Dermis blood vessel endothelial cell (primary cell): ENCODE measurements around the gene CCNB1IP1. TPM values are rescaled to one million over a fixed set of nuclear protein-coding genes. Genes with fewer than 3 reads are reported as not detected.
A peak's percentile ranks its signal among the peaks of the same experiment; 100 is the strongest.
"Not testable (repeated sequence)": the region's sequence is repeated elsewhere in the genome, so short reads cannot be mapped to it uniquely, and the experiment has no call there.

Source experiments
- DNase-seq: peaks from one replicate; pipeline ENCODE4 v3.0.0; 2010
- total RNA-seq: library from RNA; depleted of rRNA; stranded (reverse); fragments of >200 nt; gene quantifications from 2 replicates; pipeline ENCODE4 v1.2.3, GENCODE V29; 2014

Gene CCNB1IP1, protein sequence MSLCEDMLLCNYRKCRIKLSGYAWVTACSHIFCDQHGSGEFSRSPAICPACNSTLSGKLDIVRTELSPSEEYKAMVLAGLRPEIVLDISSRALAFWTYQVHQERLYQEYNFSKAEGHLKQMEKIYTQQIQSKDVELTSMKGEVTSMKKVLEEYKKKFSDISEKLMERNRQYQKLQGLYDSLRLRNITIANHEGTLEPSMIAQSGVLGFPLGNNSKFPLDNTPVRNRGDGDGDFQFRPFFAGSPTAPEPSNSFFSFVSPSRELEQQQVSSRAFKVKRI
- total RNA-seq, result 30.8 and 33.0 TPM in 2 replicates

GRCh38 chr14:20332788-20333493 lies at the start of gene CCNB1IP1:
TSS of gene CCNB1IP1 (minus strand) at chr14:20333279. CDS start at chr14:20316523, 16,756 bp downstream.
- peak; percentile 84 for DNase-seq

- no peak for DNase-seq
Observed at GRCh38 chr14:20382526-20382925, 49.4 kb upstream of the CCNB1IP1 start.

DNA sequence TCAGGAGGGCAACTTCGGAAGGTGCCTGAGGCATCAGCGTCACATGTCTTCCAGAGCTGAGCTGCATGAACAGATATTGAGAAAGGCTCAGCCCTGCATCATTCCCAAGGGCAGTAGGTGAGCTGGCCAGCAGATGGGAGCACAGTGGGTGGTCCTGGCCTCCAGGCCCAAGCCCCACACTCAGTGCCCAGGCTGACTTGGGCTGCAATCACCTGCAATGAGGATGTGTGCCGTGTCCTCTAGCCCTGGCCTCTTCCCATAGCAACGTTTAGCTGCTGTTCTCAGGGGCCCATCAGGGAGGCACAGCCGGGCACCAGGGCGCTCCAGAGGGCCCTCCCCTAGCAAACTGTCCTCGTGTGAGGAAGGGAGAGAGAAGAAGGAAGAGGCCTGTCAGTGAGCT lies 48.3 kb upstream of the CCNB1IP1 start:
- no peak for DNase-seq

DNA sequence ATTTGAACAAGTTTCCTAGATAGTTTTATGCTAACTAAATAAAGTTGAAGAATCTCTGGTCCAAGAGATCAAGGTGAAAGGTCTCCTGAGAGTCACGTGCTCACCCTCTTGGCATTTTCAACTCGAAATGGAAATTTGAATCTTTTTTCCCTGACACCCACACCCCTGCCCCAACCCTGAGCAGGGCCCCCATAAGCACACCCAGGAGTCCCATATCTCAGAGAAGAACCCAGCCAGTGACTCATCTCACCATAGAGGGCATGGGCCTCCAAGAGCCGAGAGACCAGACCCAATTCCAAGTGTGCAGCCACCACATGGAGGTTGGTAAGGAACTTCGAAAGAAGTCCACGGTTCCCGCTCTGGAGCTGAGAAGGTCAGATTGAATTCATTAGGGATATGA lies 47.6 kb upstream of the CCNB1IP1 start:
- DNase-seq, result no peak

DNA sequence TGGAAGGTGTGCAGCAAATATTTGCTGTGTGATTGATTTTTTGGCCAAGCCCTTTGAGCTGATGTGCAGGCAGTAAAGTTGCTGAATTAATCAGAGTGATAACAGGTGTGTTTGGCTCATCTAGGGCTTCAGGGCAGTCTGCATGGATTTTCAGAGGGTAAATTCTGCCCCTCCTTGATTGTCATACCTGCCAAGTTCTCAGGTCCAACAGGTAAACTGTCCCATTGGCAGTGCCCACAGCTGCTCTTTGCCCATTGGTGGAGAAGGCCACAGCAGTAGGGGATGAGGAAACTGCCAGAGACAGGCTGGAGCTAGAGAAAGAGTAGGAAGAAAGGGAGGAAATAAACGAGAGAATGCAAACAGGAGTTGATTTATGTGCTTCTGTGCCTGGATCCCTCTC lies 46.7 kb upstream of the CCNB1IP1 start:
- no peak for DNase-seq

DNA sequence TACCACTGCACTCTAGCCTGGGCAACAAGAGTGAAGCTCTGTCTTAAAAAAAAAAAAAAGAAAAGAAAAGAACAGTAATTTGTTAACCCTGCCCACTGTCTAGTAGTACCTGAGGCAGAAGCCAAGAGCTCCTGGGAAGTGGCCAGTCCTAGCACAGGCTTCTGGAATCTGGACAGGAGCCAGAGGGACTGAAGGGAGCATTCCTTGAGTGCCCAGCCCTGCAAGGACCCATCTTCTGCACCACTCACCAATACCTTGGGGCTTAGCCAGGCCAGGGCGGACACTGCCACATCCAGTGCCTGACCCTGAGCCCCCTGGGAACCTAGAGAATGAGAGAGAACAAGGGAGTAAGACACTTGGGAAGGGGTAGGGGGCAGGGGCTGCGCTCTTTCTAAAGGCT lies 44.1 kb upstream of the CCNB1IP1 start:
- DNase-seq, result no peak

- DNase-seq, result no peak
Observed at GRCh38 chr14:20376071-20376588, 43.1 kb upstream of the CCNB1IP1 start.

- no peak for DNase-seq
Observed at GRCh38 chr14:20375471-20375870, 42.4 kb upstream of the CCNB1IP1 start.

DNA sequence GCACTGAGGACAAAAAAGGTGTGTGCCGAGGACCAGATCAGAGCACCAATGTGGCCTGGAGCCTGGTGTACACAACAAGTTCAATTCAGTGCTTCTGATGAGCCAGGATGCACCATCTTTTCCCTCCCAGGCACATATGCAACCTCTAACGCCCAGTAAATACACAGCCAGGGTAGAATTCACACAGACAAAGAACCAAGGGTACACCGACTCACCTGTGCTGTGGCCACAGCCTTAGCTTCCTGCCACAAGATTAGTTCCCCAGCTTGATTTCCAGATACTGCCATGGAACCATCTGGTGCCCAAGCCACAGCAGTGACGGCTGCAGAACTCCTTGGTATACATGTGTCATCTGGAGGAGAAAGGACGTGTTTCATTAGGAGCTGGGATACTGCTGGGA lies 39.7 kb upstream of the CCNB1IP1 start:
- DNase-seq, result no peak

GRCh38 chr14:20365928-20366327 lies 32.8 kb upstream of the CCNB1IP1 start:
- DNase-seq, result no peak

DNA sequence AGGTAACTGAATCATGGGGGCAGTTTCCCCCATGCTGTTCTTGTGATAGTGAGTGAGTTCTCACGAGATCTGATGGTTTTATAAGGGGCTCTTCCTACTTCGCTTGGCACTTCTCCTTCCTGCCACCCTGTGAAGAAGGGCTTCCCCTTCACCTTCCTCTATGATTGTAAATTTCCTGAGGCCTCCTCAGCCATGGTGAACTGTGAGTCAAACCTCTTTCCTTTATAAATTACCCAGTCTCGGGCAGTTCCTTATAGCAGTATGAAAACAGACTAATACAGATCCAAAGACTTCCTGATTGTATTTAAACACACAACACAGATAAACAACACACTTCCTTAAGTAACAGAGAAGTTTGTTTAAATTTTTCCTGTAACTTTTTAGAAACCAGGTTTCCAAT lies 25.4 kb upstream of the CCNB1IP1 start:
- peak; percentile 44 for DNase-seq

- DNase-seq, result no peak
Observed at GRCh38 chr14:20356422-20356821, 23.3 kb upstream of the CCNB1IP1 start.

DNA sequence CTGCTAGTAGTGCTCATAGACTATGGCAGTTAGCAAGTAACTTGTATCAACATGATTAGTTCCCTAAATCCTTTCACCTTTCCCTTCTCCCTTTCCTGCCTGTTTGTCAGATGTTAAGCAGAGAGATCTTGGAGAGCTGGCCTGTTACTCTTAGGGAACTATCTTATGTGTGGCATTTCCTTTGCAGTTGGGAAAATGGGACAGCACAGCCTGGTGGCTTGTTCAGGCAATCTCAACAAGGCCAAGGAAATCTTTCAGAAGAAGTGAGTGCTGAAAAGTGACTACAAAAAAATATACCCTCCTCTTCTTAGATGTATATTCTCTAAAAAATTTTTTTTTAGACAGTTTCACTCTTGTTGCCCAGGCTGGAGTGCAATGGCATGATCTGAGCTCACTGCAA lies 17.8 kb upstream of the CCNB1IP1 start:
- peak; percentile 37 for DNase-seq

DNA sequence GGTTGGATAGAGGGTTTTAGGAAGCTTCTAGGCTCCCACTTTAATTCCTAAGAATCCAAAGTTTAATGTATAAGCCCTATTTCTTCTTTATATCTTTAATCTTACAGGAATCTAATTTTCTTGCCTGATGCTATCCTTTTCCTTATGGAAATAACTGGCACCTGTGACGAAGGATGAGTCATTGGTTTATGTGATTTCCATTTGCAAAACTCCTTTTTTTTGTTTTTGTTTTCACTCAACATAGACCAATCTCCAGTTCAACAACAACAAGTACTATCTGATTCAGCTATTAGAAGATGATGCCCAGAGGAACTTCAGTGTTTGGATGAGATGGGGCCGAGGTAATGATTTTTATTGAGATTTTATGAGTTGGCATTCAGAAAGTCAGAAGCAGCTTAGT lies 17.2 kb upstream of the CCNB1IP1 start:
- peak; percentile 44 for DNase-seq

- DNase-seq, result no peak
Observed at GRCh38 chr14:20347747-20348146, 14.7 kb upstream of the CCNB1IP1 start.

DNA sequence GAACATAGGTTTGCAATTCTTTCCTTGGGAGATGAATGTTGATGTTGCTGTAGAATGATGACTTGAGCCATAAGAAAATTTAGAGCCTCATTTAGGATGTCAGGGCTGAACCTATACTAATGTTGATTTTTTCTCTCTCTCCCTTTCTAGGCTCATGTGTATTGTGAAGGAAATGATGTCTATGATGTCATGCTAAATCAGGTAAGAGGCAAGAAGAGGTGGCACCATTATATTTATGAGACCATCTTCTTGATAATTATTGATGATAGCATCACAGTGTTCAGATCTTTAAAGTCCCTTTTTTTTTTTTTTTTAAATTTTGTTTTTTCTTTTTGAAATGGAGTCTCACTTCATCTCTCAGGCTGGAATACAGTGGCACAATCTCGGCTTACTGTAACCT lies 13.6 kb upstream of the CCNB1IP1 start:
- DNase-seq, result no peak

DNA sequence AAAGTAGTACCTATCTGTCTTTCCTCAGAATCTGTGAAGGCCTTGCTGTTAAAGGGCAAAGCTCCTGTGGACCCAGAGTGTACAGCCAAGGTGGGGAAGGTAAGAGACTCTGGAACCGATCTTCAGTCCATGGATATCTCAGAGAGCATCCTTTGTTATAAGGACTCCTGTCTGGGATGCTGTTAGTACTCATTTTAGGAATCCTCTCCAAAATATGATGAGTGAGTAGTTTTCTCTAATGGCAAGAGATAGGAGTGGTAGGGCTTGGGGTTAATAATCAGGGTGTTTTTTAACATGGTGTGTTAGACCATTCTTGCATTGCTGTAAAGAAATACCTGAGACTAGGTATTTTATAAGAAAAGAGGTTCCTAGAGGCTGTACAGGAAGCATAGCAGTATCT lies 12.3 kb upstream of the CCNB1IP1 start:
- no peak for DNase-seq

DNA sequence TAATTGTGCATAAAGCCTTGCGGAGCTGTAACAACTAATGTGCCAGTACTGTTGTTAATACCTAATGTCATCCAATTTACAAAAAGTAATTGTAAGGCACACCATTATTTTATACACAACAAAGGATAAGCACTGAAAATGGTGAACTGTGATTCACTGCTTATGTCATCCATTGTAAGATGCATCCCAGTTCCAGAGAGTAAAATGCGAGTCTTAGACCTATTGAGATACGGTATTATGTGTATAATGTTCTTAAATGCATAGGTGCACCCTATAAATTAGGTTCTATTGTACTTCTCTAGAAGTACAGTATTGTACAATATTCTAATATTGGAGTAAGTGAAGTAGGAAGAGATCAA lies 10.8 kb upstream of the CCNB1IP1 start:
- peak; percentile 58 for DNase-seq

GRCh38 chr14:20343092-20343861 lies 10.2 kb upstream of the CCNB1IP1 start, which contains the start of gene PARP2:
TSS of gene PARP2 (plus strand) at chr14:20343635. CDS start at chr14:20343642, 7 bp downstream.
- DNase-seq, result peak; percentile 99

DNA sequence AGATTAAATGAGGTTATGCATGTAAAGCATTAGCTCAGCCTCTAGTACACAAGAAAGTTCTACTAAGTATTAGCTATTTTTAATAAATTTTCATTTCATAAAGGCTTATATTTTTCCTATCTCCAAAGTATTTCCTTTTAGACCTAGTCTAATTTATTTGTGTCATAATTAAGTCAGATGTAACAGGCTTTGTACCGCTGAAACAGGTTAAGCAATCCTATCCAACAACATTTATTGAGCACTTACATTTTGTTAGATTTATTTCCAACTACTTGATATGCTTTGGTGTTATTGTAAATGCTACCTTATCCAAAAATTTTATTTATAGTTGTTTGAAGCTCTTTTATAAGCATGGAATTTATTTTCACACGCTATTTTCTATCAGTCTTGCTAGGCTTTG lies 8.6 kb upstream of the CCNB1IP1 start:
- no peak for DNase-seq

DNA sequence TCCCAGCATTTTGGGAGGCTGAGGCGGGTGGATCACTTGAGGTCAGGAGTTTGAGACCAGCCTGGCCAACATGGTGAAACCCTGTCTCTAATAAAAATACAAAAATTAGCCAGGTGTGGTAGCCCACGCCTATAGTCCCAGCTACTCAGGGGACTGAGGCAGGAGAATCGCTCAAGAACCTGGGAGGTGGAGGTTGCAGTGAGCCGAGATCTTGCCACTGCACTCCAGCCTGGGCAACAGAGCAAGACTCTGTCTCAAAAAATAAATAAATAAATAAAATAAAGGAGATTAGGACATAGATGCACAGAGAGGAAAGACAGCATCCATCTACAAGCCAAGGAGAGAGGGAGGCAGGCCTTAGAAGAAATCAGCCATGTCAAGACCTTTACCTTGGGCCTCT lies 8.0 kb upstream of the CCNB1IP1 start:
- not testable (repeated sequence) for DNase-seq

DNA sequence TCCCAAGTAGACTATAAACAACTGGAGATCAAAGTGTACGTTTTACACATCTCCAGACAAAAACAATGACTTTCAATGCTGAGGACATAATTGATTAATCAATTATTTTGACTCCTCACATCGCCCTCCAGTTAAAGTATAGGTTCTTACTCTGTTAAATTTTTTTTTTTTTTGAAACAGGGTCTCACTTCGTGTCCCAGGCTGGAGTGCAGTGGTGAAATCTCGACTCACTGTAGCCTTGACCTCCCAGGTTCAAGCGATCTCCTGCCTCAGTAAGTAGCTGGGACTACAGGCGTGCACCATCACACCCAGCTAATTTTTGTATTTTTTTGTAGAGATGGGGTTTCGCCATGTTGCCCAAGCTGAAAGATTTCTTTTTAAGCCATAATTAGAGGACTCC lies 938 bp upstream of the CCNB1IP1 start:
- DNase-seq, result no peak

DNA sequence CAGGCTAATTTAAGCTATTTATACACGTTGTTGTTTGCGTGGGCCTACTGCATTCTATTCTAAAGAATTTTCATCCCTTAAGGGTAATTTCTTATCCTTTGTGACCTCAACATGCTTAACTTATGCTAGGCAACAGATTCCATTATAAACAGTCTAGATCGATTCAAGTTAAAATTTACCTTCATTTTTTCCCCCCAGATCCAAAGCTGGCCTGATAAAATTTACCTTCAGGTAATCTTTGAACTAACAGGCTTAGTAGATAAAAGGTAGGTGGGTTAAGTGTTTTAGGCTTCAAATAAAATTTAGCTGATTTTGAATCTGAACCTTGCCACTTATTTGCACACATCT lies 389 bp upstream of the CCNB1IP1 start:
- DNase-seq, result no peak

- peak; percentile 36 for DNase-seq
Observed at GRCh38 chr14:20332431-20332787, 670 bp downstream of the CCNB1IP1 start.
